ACC112 (cell line): ENCODE data around the gene COQ7.

Experiments used
- H2AFZ ChIP-seq: fragments of 200-600 bp; sonication (generic); one replicate; pipeline ENCODE4 v1.6.0; 2017; ENCODE audit warnings: antibody characterized with exemption, low read length; ENCODE audit not compliant: unreplicated experiment
- H3K27ac ChIP-seq: fragments of 200-600 bp; sonication (generic); 2 replicates; pipeline ENCODE4 v1.5.1; 2014; ENCODE audit warnings: low read depth, mild to moderate bottlenecking, antibody characterized with exemption, low read length, moderate library complexity
- H3K27me3 ChIP-seq: fragments of 200-600 bp; sonication (generic); 2 replicates; pipeline ENCODE4 v1.6.1; 2014; ENCODE audit warnings: mild to moderate bottlenecking, antibody characterized with exemption, low read length, moderate library complexity, mixed read lengths; ENCODE audit not compliant: insufficient read depth
- H3K36me3 ChIP-seq: fragments of 200-600 bp; sonication (generic); 2 replicates; pipeline ENCODE4 v1.6.1; 2016; ENCODE audit warnings: mild to moderate bottlenecking, antibody characterized with exemption, low read length, moderate library complexity, mixed read lengths; ENCODE audit not compliant: insufficient read depth
- H3K4me1 ChIP-seq: fragments of 200-600 bp; sonication (generic); one replicate; pipeline ENCODE4 v1.6.1; 2016; ENCODE audit warnings: low read length, mixed read lengths; ENCODE audit not compliant: insufficient read depth, unreplicated experiment, control insufficient read depth
- H3K4me3 ChIP-seq: fragments of 200-600 bp; sonication (generic); 2 replicates; pipeline ENCODE4 v1.5.1; 2014; ENCODE audit warnings: mild to moderate bottlenecking, low read depth, low read length
- H3K79me2 ChIP-seq: fragments of 200-600 bp; sonication (generic); one replicate; pipeline ENCODE4 v1.6.0; 2016; ENCODE audit warnings: low read length; ENCODE audit not compliant: control insufficient read depth, unreplicated experiment, insufficient read depth

COQ7 gene

DNA sequence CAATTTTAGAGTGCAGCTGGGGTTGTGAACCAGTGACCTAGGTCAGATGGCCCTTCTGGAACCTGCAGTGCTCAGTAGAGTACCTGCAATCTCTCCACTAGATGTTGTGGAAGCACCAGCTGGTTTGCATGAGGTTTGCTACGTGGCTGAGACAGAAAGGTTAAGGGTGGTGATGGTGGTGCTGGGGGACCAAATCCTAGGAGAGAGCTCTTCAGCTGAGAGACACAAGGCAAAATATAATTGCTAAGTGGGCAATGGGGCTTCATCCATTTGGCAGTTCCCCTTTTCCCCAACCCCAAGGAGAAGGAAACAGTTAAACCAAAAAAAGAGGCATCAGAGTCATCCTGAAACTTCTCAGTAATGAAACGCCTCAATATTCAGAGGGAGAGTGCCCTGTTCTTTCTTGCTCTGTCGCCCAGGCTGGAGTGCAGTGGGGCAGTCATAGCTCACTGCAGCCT, 60.3 kb downstream of the COQ7 start:
- no peak overlapping the region for H3K4me3 ChIP-seq
- H3K27ac ChIP-seq, result no peak overlapping the region
- no peaks in the 10 kb centered on the region for H3K27me3 ChIP-seq
- peaks cover 25% of the 10 kb centered on the region for H3K4me1 ChIP-seq
- H2AFZ ChIP-seq, result no peak overlapping the region
- H3K36me3 ChIP-seq, result peaks cover 10% of the 10 kb centered on the region; the same call in 1 of the 2 replicates
- H3K79me2 ChIP-seq, result no peaks in the 10 kb centered on the region

DNA sequence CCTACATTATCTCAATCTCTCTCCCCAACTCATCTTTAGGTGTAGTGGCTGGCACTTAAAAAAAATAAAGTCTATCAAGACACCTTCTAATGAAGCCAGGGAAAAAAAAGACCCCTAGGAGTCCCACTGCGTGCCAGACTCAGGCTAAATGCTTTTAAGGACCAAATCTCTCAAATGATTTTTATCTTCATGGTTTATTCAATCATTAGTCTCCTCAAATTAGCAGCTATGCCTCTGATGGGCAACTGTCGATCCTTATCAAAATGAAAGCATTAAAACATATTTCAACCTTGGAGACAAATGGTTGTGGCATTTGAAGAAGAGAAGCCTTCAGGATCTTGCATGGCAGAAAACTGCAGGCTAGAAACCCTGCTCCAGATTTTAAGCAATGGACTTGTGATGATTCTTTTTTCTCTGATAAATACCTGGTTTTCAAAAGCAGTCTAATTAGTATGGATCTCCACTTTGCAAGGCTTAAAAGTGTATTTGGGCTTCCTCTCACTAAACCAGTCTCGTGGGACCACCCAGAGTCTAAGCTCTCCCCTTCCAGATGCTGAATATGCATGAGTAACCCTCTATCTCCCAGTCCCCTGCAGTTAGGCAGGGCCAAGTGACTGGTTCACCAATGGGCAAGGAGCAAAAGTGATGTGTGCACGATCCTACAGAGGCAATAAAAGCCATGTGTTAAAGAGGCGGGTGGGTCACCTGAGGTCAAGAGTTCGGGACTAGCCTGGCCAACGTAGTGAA, 61.2 kb downstream of the COQ7 start:
- no peaks in the 10 kb centered on the region for H3K79me2 ChIP-seq
- H2AFZ ChIP-seq, result no peak overlapping the region
- H3K27me3 ChIP-seq, result no peaks in the 10 kb centered on the region
- no peak overlapping the region for H3K27ac ChIP-seq
- H3K4me1 ChIP-seq, result peaks cover 25% of the 10 kb centered on the region
- H3K36me3 ChIP-seq, result peaks cover 10% of the 10 kb centered on the region; the same call in 1 of the 2 replicates
- H3K4me3 ChIP-seq, result no peak overlapping the region
